H9 (cell line): Measurements from ENCODE around the gene WDR83. TPM values are rescaled to one million over a fixed set of nuclear protein-coding genes. Genes with fewer than 3 reads are reported as not detected.

Experiments
- DNase-seq: peaks from one replicate; pipeline ENCODE4 v3.0.0-alpha.2; 2017
- H2AFZ ChIP-seq: one replicate; pipeline ENCODE4 v1.6.1; 2013; ENCODE audit warnings: mild to moderate bottlenecking, low read length, control low read depth, moderate library complexity
- H2AK5ac ChIP-seq: 2 replicates; pipeline ENCODE4 v1.6.1; 2013; ENCODE audit warnings: low read length, control low read depth, mixed read lengths; ENCODE audit not compliant: insufficient read length
- H2BK120ac ChIP-seq: one replicate; pipeline ENCODE4 v1.6.1; 2013; ENCODE audit warnings: low read depth, mild to moderate bottlenecking, low read length, control low read depth, inconsistent platforms; ENCODE audit not compliant: poor library complexity, severe bottlenecking
- H2BK12ac ChIP-seq: 2 replicates; pipeline ENCODE4 v1.6.1; 2013; ENCODE audit warnings: low read length, control low read depth, mixed read lengths, low read depth; ENCODE audit not compliant: insufficient read length
- H2BK15ac ChIP-seq: 2 replicates; pipeline ENCODE4 v1.6.1; 2013; ENCODE audit warnings: low read depth, low read length, control low read depth
- H2BK20ac ChIP-seq: one replicate; pipeline ENCODE4 v1.6.1; 2013; ENCODE audit warnings: low read depth, mild to moderate bottlenecking, low read length, control low read depth, inconsistent platforms; ENCODE audit not compliant: poor library complexity, severe bottlenecking
- H2BK5ac ChIP-seq: 2 replicates; pipeline ENCODE4 v1.6.1; 2013; ENCODE audit warnings: low read length, control low read depth, mixed read lengths; ENCODE audit not compliant: insufficient read length
- H3K14ac ChIP-seq: 2 replicates; pipeline ENCODE4 v1.6.1; 2013; ENCODE audit warnings: low read length, control low read depth; ENCODE audit not compliant: insufficient read depth
- H3K18ac ChIP-seq: 2 replicates; pipeline ENCODE4 v1.6.1; 2013; ENCODE audit warnings: low read depth, mild to moderate bottlenecking, mixed read lengths, low read length, control low read depth; ENCODE audit not compliant: insufficient read length
- H3K23ac ChIP-seq: 2 replicates; pipeline ENCODE4 v1.6.1; 2013; ENCODE audit warnings: low read length, control low read depth, mixed read lengths, low read depth; ENCODE audit not compliant: insufficient read length
- H3K23me2 ChIP-seq: 2 replicates; pipeline ENCODE4 v1.6.1; 2013; ENCODE audit warnings: low read depth, mild to moderate bottlenecking, mixed read lengths, low read length, control low read depth; ENCODE audit not compliant: insufficient read length, poor library complexity, severe bottlenecking
- H3K27ac ChIP-seq: 2 replicates; pipeline ENCODE4 v1.5.1; 2013; ENCODE audit warnings: low read length, control low read depth, mixed read lengths, low read depth; ENCODE audit not compliant: insufficient read length
- H3K27me3 ChIP-seq: 2 replicates; pipeline ENCODE4 v1.6.1; 2013; ENCODE audit warnings: low read length, control low read depth, inconsistent platforms; ENCODE audit not compliant: insufficient read depth
- H3K4ac ChIP-seq: 2 replicates; pipeline ENCODE4 v1.6.1; 2013; ENCODE audit warnings: low read depth, mild to moderate bottlenecking, control low read depth, inconsistent platforms, low read length, moderate library complexity
- H3K4me1 ChIP-seq: 2 replicates; pipeline ENCODE4 v1.6.1; 2013; ENCODE audit warnings: low read length, control low read depth, inconsistent platforms; ENCODE audit not compliant: insufficient read depth
- H3K4me2 ChIP-seq: 2 replicates; pipeline ENCODE4 v1.6.1; 2013; ENCODE audit warnings: low read length, control low read depth, mixed read lengths; ENCODE audit not compliant: insufficient read length, insufficient read depth
- H3K56ac ChIP-seq: 2 replicates; pipeline ENCODE4 v1.6.1; 2013; ENCODE audit warnings: low read depth, mild to moderate bottlenecking, mixed read lengths, low read length, control low read depth; ENCODE audit not compliant: insufficient read length
- H3K79me1 ChIP-seq: 2 replicates; pipeline ENCODE4 v1.6.1; 2013; ENCODE audit warnings: low read depth, mild to moderate bottlenecking, moderate library complexity, low read length, control low read depth, inconsistent platforms; ENCODE audit not compliant: insufficient read depth, poor library complexity, severe bottlenecking
- H3K79me2 ChIP-seq: 2 replicates; pipeline ENCODE4 v1.6.1; 2013; ENCODE audit warnings: low read length, control low read depth, inconsistent platforms; ENCODE audit not compliant: insufficient read depth
- H3K9ac ChIP-seq: 2 replicates; pipeline ENCODE4 v1.6.1; 2013; ENCODE audit warnings: low read length, control low read depth, mixed read lengths; ENCODE audit not compliant: insufficient read length; ENCODE audit errors: extremely low read depth
- H3K9me3 ChIP-seq: one replicate; pipeline ENCODE4 v1.6.1; 2013; ENCODE audit warnings: low read depth, low read length, inconsistent platforms; ENCODE audit not compliant: control insufficient read depth
- H3T11ph ChIP-seq: one replicate; pipeline ENCODE4 v1.6.1; 2013; ENCODE audit warnings: mild to moderate bottlenecking, low read length, control low read depth, inconsistent platforms
- H4K20me1 ChIP-seq: one replicate; pipeline ENCODE4 v1.6.1; 2013; ENCODE audit not compliant: control insufficient read depth, insufficient read length, insufficient read depth
- H4K5ac ChIP-seq: 2 replicates; pipeline ENCODE4 v1.6.1; 2013; ENCODE audit warnings: low read depth, mild to moderate bottlenecking, mixed read lengths, low read length, control low read depth; ENCODE audit not compliant: insufficient read length
- H4K8ac ChIP-seq: replicated peaks from 2 replicates; pipeline ENCODE4 v1.6.1; 2013; ENCODE audit warnings: low read length, control low read depth, mixed read lengths, low read depth; ENCODE audit not compliant: insufficient read length
- H4K91ac ChIP-seq: 2 replicates; pipeline ENCODE4 v1.6.1; 2013; ENCODE audit warnings: low read depth, mild to moderate bottlenecking, moderate library complexity, mixed read lengths, low read length, control low read depth; ENCODE audit not compliant: insufficient read length
- H3K27ac Mint-ChIP-seq, 3 experiments: 2 replicates in 2 of 3; 3 replicates in 1 of 3; pipeline ENCODE4 v1.8.0; 2020 to 2021; ENCODE audit warnings: mixed read lengths in 3 of 3, mild to moderate bottlenecking in 1 of 3, moderate library complexity in 1 of 3
- H3K27me3 Mint-ChIP-seq: 2 replicates; pipeline ENCODE4 v1.8.0; 2021; ENCODE audit warnings: low read depth, mild to moderate bottlenecking, moderate library complexity, mixed read lengths
- H3K36me3 Mint-ChIP-seq, 3 experiments: 2 replicates in 2 of 3; 3 replicates in 1 of 3; pipeline ENCODE4 v1.8.0; 2020 to 2021; ENCODE audit warnings: low read depth in 3 of 3, mixed read lengths in 3 of 3; ENCODE audit not compliant: insufficient read depth in 1 of 3
- H3K4me1 Mint-ChIP-seq, 2 experiments: 2 replicates each; pipeline ENCODE4 v1.8.0; 2020; ENCODE audit warnings: mixed read lengths in 2 of 2
- H3K4me3 Mint-ChIP-seq, 2 experiments: 2 replicates in 1 of 2; 3 replicates in 1 of 2; pipeline ENCODE4 v1.8.0; 2020 to 2021; ENCODE audit warnings: mild to moderate bottlenecking in 2 of 2, mixed read lengths in 2 of 2, moderate library complexity in 1 of 2
- H3K9me3 Mint-ChIP-seq, 2 experiments: 2 replicates in 1 of 2; 3 replicates in 1 of 2; pipeline ENCODE4 v1.8.0; 2020; ENCODE audit warnings: mild to moderate bottlenecking in 2 of 2, mixed read lengths in 2 of 2, moderate library complexity in 1 of 2
- CTCF ChIP-seq: fragments of 200-600 bp; sonication (generic); conservative IDR thresholded peaks from 3 replicates; pipeline ENCODE4 v1.8.0; 2021; ENCODE audit warnings: antibody characterized with exemption, mild to moderate bottlenecking
- WGBS: extraction: QIAGEN DNeasy Blood & Tissue Kit; methylation state at CpG from one replicate; pipeline ENCODE4 v1.1.7; 2013; ENCODE audit warnings: missing lambda C conversion rate, low lambda C conversion rate, mixed read lengths; ENCODE audit not compliant: insufficient read length; ENCODE audit errors: extremely low coverage; 5-methylcytosine and 5-hydroxymethylcytosine counted together
- total RNA-seq: library from RNA; stranded (reverse); gene quantifications from 2 replicates; pipeline ENCODE4 v1.2.1, GENCODE V29; 2021

WDR83 gene
- total RNA-seq, 1 experiment from 2014 or later = 21.0 TPM

- no peaks in the 10 kb centered on the region for H3K4me1 ChIP-seq
- no CpG with 5 or more reads among the region's 33 CpGs for WGBS
Measured at GRCh38 chr19:12701596-12702282, 35.1 kb downstream of the WDR83 start.

More at GRCh38 chr19:12701596-12702282, 35.1 kb downstream of the WDR83 start:
- no peak overlapping the region for H2BK120ac ChIP-seq
- H3K36me3 Mint-ChIP-seq = peaks cover 50 to 80% (median 67%) of the 10 kb centered on the region in 3 experiments
- H3K9ac ChIP-seq = no peak overlapping the region
- H3K4me3 Mint-ChIP-seq = no peak overlapping the region
- H4K5ac ChIP-seq = no peak overlapping the region
- H2BK15ac ChIP-seq = no peak overlapping the region
- no peak overlapping the region for H4K91ac ChIP-seq
- H3K18ac ChIP-seq = no peak overlapping the region
- no peak for TF ChIP-seq CTCF
- H2BK20ac ChIP-seq = no peak overlapping the region
- no peaks in the 10 kb centered on the region for H3K79me1 ChIP-seq
- no peak overlapping the region for H2AK5ac ChIP-seq
- peaks cover 8 to 14% of the 10 kb centered on the region in 2 experiments for H3K4me1 Mint-ChIP-seq
- H3K23ac ChIP-seq = no peak overlapping the region
- H3K9me3 Mint-ChIP-seq = no peaks in the 10 kb centered on the region; a peak in 1 of 5 replicates
- H3T11ph ChIP-seq = no peak overlapping the region
- H3K14ac ChIP-seq = no peak overlapping the region
- no peak overlapping the region for H3K27ac Mint-ChIP-seq
- no peak overlapping the region for H4K8ac ChIP-seq
- no peak overlapping the region for H3K4me2 ChIP-seq
- no peaks in the 10 kb centered on the region for H3K9me3 ChIP-seq
- H2BK5ac ChIP-seq = no peak overlapping the region
- no peak overlapping the region for H3K4ac ChIP-seq
- no peak overlapping the region for H3K56ac ChIP-seq
- no peaks in the 10 kb centered on the region for H3K27me3 ChIP-seq
- no peaks in the 10 kb centered on the region for H3K79me2 ChIP-seq
- no peak overlapping the region for H2AFZ ChIP-seq
- H4K20me1 ChIP-seq = no peaks in the 10 kb centered on the region
- H2BK12ac ChIP-seq = no peak overlapping the region
- H3K23me2 ChIP-seq = peaks cover 1% of the 10 kb centered on the region
- DNase-seq = no peak
- no peak overlapping the region for H3K27ac ChIP-seq
- H3K27me3 Mint-ChIP-seq = no peaks in the 10 kb centered on the region; the same call in 1 of the 2 replicates
